NOMO-1 treated with dmso at 0.1 percent for 144 hours (cell line): ENCODE results near the gene INPP5J.
"Not testable (repeated sequence)": the region's sequence is repeated elsewhere in the genome, so short reads cannot be mapped to it uniquely, and the experiment has no call there.

Experiments used
- DNase-seq: peaks from one replicate; lab custom pipeline; 2025; ENCODE audit not compliant: unreplicated experiment; lab: John Stamatoyannopoulos, UW

Gene INPP5J

GRCh38 chr22:31087744-31088215 is 35.0 kb upstream of the INPP5J start:
- DNase-seq, result no peak

- no peak for DNase-seq
Observed at GRCh38 chr22:31088233-31088986, 34.4 kb upstream of the INPP5J start.

GRCh38 chr22:31089160-31090100 is 33.3 kb upstream of the INPP5J start:
- peak; percentile 19 for DNase-seq

- DNase-seq, result no peak
Observed at GRCh38 chr22:31090217-31091085, 32.3 kb upstream of the INPP5J start.

- DNase-seq, result no peak
Observed at GRCh38 chr22:31091106-31091975, 31.4 kb upstream of the INPP5J start.

- DNase-seq, result no peak
Observed at GRCh38 chr22:31092161-31092560, 30.6 kb upstream of the INPP5J start.

- no peak for DNase-seq
Observed at GRCh38 chr22:31093086-31093850, 29.5 kb upstream of the INPP5J start.

GRCh38 chr22:31094021-31094551 is 28.7 kb upstream of the INPP5J start:
- no peak for DNase-seq

GRCh38 chr22:31094741-31095140 is 28.0 kb upstream of the INPP5J start:
- no peak for DNase-seq

- DNase-seq, result no peak
Observed at GRCh38 chr22:31095637-31096249, 27.0 kb upstream of the INPP5J start.

GRCh38 chr22:31096657-31097279 is 26.0 kb upstream of the INPP5J start:
- no peak for DNase-seq

GRCh38 chr22:31097539-31097938 is 25.2 kb upstream of the INPP5J start:
- DNase-seq, result not testable (repeated sequence)

GRCh38 chr22:31097941-31098631 is 24.7 kb upstream of the INPP5J start:
- no peak for DNase-seq

- DNase-seq, result no peak
Observed at GRCh38 chr22:31098632-31099110, 24.1 kb upstream of the INPP5J start.

GRCh38 chr22:31099386-31099785 is 23.4 kb upstream of the INPP5J start:
- DNase-seq, result no peak

- DNase-seq, result no peak
Observed at GRCh38 chr22:31099841-31100761, 22.7 kb upstream of the INPP5J start.
